DOHH2 (cell line): ENCODE measurements around the gene SUDS3.

Experiments used
- EZH2phosphoT487 ChIP-seq: fragments of 200-600 bp; sonication (generic); IDR thresholded peaks from 2 replicates; pipeline ENCODE4 v1.6.1; 2017; ENCODE audit warnings: borderline replicate concordance, mild to moderate bottlenecking, antibody characterized with exemption, low read length, moderate library complexity, mixed read lengths
- TF ChIP-seq, protein P1 (sequence below): fragments of 200-600 bp; sonication (generic); IDR thresholded peaks from one replicate; pipeline ENCODE4 v1.5.1; 2014; ENCODE audit warnings: antibody characterized with exemption, mild to moderate bottlenecking, low read depth, low read length; ENCODE audit not compliant: poor library complexity, severe bottlenecking

- TF ChIP-seq, protein P1, sequence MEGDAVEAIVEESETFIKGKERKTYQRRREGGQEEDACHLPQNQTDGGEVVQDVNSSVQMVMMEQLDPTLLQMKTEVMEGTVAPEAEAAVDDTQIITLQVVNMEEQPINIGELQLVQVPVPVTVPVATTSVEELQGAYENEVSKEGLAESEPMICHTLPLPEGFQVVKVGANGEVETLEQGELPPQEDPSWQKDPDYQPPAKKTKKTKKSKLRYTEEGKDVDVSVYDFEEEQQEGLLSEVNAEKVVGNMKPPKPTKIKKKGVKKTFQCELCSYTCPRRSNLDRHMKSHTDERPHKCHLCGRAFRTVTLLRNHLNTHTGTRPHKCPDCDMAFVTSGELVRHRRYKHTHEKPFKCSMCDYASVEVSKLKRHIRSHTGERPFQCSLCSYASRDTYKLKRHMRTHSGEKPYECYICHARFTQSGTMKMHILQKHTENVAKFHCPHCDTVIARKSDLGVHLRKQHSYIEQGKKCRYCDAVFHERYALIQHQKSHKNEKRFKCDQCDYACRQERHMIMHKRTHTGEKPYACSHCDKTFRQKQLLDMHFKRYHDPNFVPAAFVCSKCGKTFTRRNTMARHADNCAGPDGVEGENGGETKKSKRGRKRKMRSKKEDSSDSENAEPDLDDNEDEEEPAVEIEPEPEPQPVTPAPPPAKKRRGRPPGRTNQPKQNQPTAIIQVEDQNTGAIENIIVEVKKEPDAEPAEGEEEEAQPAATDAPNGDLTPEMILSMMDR: peak; percentile 83
- TF ChIP-seq EZH2phosphoT487: no peak
Measured at GRCh38 chr12:118357257-118358007, 18.9 kb upstream of the SUDS3 start.
